Neural cell (in vitro differentiated cells): ENCODE data around the gene PPP2R5E. TPM values are rescaled to one million over a fixed set of nuclear protein-coding genes. Genes with fewer than 3 reads are reported as not detected.

Experiments used
- H2AFZ ChIP-seq: fragments of 200-600, 300-800 bp; sonication (generic), shearing (Covaris generic); 2 replicates; pipeline ENCODE4 v1.6.0; 2014; ENCODE audit warnings: low read depth, mild to moderate bottlenecking, antibody characterized with exemption, low read length, moderate library complexity
- H3F3A ChIP-seq: fragments of 200-600 bp; shearing (Covaris generic); 2 replicates; pipeline ENCODE4 v1.6.1; 2016; ENCODE audit warnings: mild to moderate bottlenecking, moderate library complexity, mixed read lengths, antibody characterized with exemption, low read length; ENCODE audit not compliant: insufficient read depth, poor library complexity, severe bottlenecking
- H3K27ac ChIP-seq: fragments of 200-600, 300-800 bp; sonication (generic), shearing (Covaris generic); 2 replicates; pipeline ENCODE4 v1.5.1; 2014; ENCODE audit warnings: mild to moderate bottlenecking, low read length, moderate library complexity
- H3K27me3 ChIP-seq: fragments of 300-800, 200-600 bp; sonication (generic), shearing (Covaris generic); 2 replicates; pipeline ENCODE4 v1.6.0; 2014; ENCODE audit warnings: mild to moderate bottlenecking, low read depth, low read length, moderate library complexity; ENCODE audit not compliant: insufficient read depth
- H3K36me3 ChIP-seq: fragments of 300-800, 200-600 bp; sonication (generic), shearing (Covaris generic); 2 replicates; pipeline ENCODE4 v1.5.1; 2014; ENCODE audit warnings: mild to moderate bottlenecking, antibody characterized with exemption, low read length, moderate library complexity; ENCODE audit not compliant: insufficient read depth
- H3K4me2 ChIP-seq: fragments of 300-800, 200-600 bp; sonication (generic), shearing (Covaris generic); 2 replicates; pipeline ENCODE4 v1.6.0; 2014; ENCODE audit warnings: mild to moderate bottlenecking, low read length
- H3K4me3 ChIP-seq: fragments of 300-800, 200-600 bp; sonication (generic), shearing (Covaris generic); 2 replicates; pipeline ENCODE4 v1.5.1; 2014; ENCODE audit warnings: mild to moderate bottlenecking, low read length, moderate library complexity
- H3K79me2 ChIP-seq: fragments of 200-600 bp; shearing (Covaris generic); replicated peaks from 2 replicates; pipeline ENCODE4 v1.6.0; 2014; ENCODE audit warnings: mild to moderate bottlenecking, low read length, moderate library complexity; ENCODE audit not compliant: insufficient read depth
- H3K9ac ChIP-seq: fragments of 300-800, 200-600 bp; sonication (generic), shearing (Covaris generic); 2 replicates; pipeline ENCODE4 v1.6.1; 2016; ENCODE audit warnings: mild to moderate bottlenecking, low read length, mixed read lengths
- H3K9me2 ChIP-seq: fragments of 200-600 bp; shearing (Covaris generic); 2 replicates; pipeline ENCODE4 v1.6.1; 2016; ENCODE audit warnings: mild to moderate bottlenecking, low read length, mixed read lengths; ENCODE audit not compliant: insufficient read depth
- H3K9me3 ChIP-seq: fragments of 200-600, 300-800 bp; sonication (generic), shearing (Covaris generic); 2 replicates; pipeline ENCODE4 v1.6.1; 2016; ENCODE audit warnings: mild to moderate bottlenecking, mixed run types, low read length, moderate library complexity, mixed read lengths
- H4K20me1 ChIP-seq: fragments of 200-600 bp; shearing (Covaris generic); 2 replicates; pipeline ENCODE4 v1.6.1; 2016; ENCODE audit warnings: mild to moderate bottlenecking, mixed run types; ENCODE audit not compliant: insufficient read depth
- EP300 ChIP-seq: fragments of 450-650 bp; conservative IDR thresholded peaks from 2 replicates; pipeline ENCODE4 v1.6.1; 2014; ENCODE audit warnings: antibody characterized with exemption, mild to moderate bottlenecking, moderate library complexity; ENCODE audit not compliant: poor library complexity, severe bottlenecking
- EZH2 ChIP-seq: fragments of 200-600, 300-800 bp; shearing (Covaris generic), sonication (generic); IDR thresholded peaks from 2 replicates; pipeline ENCODE4 v1.6.1; 2014; ENCODE audit warnings: antibody characterized with exemption, low read length, borderline replicate concordance, mild to moderate bottlenecking; ENCODE audit not compliant: insufficient read depth, poor library complexity, severe bottlenecking
- MXI1 ChIP-seq: fragments of 450-650 bp; conservative IDR thresholded peaks from 2 replicates; pipeline ENCODE4 v1.6.1; 2014; ENCODE audit warnings: antibody characterized with exemption, mild to moderate bottlenecking; ENCODE audit not compliant: poor library complexity, severe bottlenecking
- POLR2AphosphoS5 ChIP-seq: IDR thresholded peaks from 2 replicates; pipeline ENCODE4 v1.6.1; 2012
- RAD21 ChIP-seq: fragments of 450-650 bp; conservative IDR thresholded peaks from 2 replicates; pipeline ENCODE4 v1.6.1; 2014; ENCODE audit warnings: antibody characterized with exemption, mild to moderate bottlenecking, moderate library complexity
- REST ChIP-seq: IDR thresholded peaks from 2 replicates; pipeline ENCODE4 v1.6.1; 2012; ENCODE audit warnings: borderline replicate concordance
- SMC3 ChIP-seq: fragments of 450-650 bp; conservative IDR thresholded peaks from 2 replicates; pipeline ENCODE4 v1.6.1; 2014; ENCODE audit warnings: antibody characterized with exemption, mild to moderate bottlenecking, moderate library complexity; ENCODE audit not compliant: poor library complexity
- TAF1 ChIP-seq: IDR thresholded peaks from 2 replicates; pipeline ENCODE4 v1.6.1; 2012; ENCODE audit warnings: low read depth
- polyA plus RNA-seq: library from polyadenylated mRNA; depleted of rRNA; stranded (reverse); fragments of >200 nt; gene quantifications from 2 replicates; pipeline ENCODE4 v1.2.3, GENCODE V29; 2014
- TF ChIP-seq, protein P1 (sequence below): fragments of 450-650 bp; IDR thresholded peaks from 2 replicates; pipeline ENCODE4 v1.5.1; 2014; ENCODE audit warnings: antibody characterized with exemption, mild to moderate bottlenecking, moderate library complexity; ENCODE audit not compliant: poor library complexity, severe bottlenecking

The PPP2R5E gene
- polyA plus RNA-seq, 1 donor from 2014 or later, result 26.7 TPM

DNA sequence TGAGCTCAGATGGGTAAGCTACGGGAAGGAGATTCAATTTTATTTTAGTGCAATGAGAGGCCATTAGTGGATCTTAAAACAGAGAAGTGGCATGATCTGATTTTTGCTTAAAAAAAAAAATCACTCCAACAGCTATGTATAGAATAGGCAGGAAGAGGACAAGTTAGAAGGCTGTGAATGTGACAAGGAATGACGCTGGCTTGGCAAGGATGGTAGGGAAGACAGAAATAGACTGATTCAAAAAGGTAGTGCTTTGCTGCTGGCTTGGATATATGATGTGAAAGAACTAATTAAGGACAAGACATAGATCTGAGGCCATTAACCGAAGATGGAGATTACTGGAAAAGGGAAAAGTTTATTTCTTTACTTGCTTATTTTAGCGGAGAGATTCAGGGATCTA lies 119.3 kb downstream of the PPP2R5E start:
- H3F3A ChIP-seq, result no peaks in the 10 kb centered on the region
- peaks cover 3% of the 10 kb centered on the region for H4K20me1 ChIP-seq
- H3K9me3 ChIP-seq, result no peaks in the 10 kb centered on the region
- H3K4me3 ChIP-seq, result no peak overlapping the region
- H3K9ac ChIP-seq, result no peak overlapping the region
- no peaks in the 10 kb centered on the region for H3K9me2 ChIP-seq
- no peaks in the 10 kb centered on the region for H3K36me3 ChIP-seq
- H2AFZ ChIP-seq, result no peak overlapping the region
- no peak for TF ChIP-seq SMC3
- no peak for TF ChIP-seq MXI1
- TF ChIP-seq, protein P1, sequence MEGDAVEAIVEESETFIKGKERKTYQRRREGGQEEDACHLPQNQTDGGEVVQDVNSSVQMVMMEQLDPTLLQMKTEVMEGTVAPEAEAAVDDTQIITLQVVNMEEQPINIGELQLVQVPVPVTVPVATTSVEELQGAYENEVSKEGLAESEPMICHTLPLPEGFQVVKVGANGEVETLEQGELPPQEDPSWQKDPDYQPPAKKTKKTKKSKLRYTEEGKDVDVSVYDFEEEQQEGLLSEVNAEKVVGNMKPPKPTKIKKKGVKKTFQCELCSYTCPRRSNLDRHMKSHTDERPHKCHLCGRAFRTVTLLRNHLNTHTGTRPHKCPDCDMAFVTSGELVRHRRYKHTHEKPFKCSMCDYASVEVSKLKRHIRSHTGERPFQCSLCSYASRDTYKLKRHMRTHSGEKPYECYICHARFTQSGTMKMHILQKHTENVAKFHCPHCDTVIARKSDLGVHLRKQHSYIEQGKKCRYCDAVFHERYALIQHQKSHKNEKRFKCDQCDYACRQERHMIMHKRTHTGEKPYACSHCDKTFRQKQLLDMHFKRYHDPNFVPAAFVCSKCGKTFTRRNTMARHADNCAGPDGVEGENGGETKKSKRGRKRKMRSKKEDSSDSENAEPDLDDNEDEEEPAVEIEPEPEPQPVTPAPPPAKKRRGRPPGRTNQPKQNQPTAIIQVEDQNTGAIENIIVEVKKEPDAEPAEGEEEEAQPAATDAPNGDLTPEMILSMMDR, result no peak
- no peak for TF ChIP-seq EP300
- no peak for TF ChIP-seq REST
- TF ChIP-seq EZH2, result no peak
- no peak for TF ChIP-seq POLR2AphosphoS5
- TF ChIP-seq RAD21, result no peak
- TF ChIP-seq TAF1, result no peak
- no peak overlapping the region for H3K4me2 ChIP-seq
- peaks cover 17% of the 10 kb centered on the region for H3K79me2 ChIP-seq
- H3K27ac ChIP-seq, result no peak overlapping the region
- H3K27me3 ChIP-seq, result no peaks in the 10 kb centered on the region

DNA sequence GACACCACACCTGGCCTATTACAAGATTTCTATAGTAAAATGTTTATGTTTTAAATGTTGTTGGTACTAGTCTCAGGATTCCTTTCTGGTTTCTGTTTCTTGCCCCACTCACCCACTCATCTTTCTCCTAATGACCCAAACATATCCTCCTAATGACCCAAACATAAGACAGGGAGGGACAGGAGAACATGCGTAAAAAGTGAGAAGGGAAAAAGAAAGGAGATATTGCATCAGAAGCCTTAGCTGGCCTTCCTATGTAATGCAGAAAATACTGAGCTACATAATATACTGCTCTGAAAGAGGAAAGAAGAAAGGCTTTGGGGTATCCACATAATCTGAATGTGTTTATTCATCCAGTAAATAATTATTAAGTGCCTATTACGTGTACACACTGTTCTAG lies 119.8 kb downstream of the PPP2R5E start:
- Histone ChIP-seq H2AFZ (no peak overlapping the region), H3K9ac (no peak overlapping the region), H3K27me3 (no peaks in the 10 kb centered on the region), H3K36me3 (no peaks in the 10 kb centered on the region), H3K27ac (no peak overlapping the region), H3K79me2 (peaks cover 12% of the 10 kb centered on the region), H3K9me3 (no peaks in the 10 kb centered on the region), H3K4me2 (no peak overlapping the region), H4K20me1 (peaks cover 3% of the 10 kb centered on the region), H3K4me3 (no peak overlapping the region), H3K9me2 (no peaks in the 10 kb centered on the region), H3F3A (no peaks in the 10 kb centered on the region)
- TF ChIP-seq EZH2 (no peak), SMC3 (no peak), POLR2AphosphoS5 (no peak), REST (no peak), RAD21 (no peak), EP300 (no peak), MXI1 (no peak), TAF1 (no peak)
- TF ChIP-seq, protein P1, result no peak
